Stimulated activated CD4-positive, alpha-beta T cell treated with anti-CD3 and anti-CD28 coated beads, Interleukin-1b, Interleukin-23, amount 100 ng/mL, for 1 hour (primary cell): ENCODE results near the gene BEST4.
A peak's percentile ranks its signal among the peaks of the same experiment; 100 is the strongest.
"Not testable (repeated sequence)": the region's sequence is repeated elsewhere in the genome, so short reads cannot be mapped to it uniquely, and the experiment has no call there.

ENCODE experiments used
- DNase-seq, 2 donors: peaks; one replicate each; pipeline ENCODE4 v3.0.0-alpha.2; 2020; ENCODE audit warnings: low read depth in 2 of 2

Gene BEST4

DNA sequence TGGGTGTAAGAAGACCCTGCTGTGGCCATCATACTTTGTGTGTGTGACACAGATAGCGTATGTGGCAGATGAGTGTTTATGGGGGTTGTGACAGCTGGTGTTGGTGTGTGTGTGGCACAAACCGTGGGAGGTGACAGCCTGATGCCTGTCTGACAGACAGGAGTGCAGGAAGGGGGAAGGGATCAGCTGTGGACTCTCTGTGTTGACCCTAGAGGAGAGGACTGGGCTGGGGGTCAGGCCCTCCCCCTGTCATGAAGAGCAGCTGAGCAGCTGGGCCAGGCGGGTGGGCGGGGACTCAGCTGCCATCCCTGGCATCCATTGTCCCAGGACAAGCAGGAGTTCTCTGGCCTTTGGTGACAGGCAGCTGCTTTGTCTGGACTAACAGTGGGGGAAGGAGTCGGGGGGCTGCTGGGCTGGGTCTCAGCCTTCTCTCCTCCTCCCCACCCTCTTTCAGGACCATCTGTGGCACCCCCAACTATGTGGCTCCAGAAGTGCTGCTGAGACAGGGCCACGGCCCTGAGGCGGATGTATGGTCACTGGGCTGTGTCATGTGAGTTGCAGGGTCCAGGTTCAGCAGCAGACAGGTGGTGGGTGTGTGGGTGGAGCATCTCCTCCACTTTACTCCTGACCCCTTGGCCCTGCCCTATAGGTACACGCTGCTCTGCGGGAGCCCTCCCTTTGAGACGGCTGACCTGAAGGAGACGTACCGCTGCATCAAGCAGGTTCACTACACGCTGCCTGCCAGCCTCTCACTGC lies 14.5 kb upstream of the BEST4 start:
- DNase-seq: no peak

DNA sequence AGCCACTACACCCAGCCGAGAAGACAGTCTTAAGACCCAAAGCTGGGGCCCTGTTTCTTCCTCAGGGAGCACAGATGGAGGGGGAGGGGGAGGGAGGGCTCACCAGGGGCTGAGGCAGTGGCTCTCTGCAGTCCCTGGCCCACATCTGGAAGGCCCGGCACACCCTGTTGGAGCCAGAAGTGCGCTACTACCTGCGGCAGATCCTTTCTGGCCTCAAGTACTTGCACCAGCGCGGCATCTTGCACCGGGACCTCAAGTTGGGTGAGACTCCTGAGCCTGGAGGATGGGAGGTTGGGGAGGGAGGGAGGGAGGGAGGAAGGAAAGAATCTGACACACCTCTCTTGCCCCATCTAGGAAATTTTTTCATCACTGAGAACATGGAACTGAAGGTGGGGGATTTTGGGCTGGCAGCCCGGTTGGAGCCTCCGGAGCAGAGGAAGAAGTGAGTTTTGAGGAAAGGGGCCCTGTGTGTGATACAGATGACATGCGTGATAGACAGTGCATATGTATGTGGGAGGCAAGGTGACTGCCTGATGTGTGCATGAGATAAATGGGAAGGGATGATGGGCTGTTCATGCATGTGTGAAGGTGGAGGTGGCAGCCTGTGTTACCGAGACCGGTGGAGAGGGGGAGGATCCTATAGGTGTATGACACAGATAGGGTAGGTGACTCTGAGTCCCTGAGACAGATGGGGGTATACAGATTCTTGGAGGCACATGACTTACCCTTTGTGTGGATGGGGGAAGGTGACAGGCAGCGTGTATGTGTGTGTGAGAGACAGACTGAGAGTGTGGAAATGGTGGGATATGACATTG lies 13.7 kb upstream of the BEST4 start:
- DNase-seq: no peak

DNA sequence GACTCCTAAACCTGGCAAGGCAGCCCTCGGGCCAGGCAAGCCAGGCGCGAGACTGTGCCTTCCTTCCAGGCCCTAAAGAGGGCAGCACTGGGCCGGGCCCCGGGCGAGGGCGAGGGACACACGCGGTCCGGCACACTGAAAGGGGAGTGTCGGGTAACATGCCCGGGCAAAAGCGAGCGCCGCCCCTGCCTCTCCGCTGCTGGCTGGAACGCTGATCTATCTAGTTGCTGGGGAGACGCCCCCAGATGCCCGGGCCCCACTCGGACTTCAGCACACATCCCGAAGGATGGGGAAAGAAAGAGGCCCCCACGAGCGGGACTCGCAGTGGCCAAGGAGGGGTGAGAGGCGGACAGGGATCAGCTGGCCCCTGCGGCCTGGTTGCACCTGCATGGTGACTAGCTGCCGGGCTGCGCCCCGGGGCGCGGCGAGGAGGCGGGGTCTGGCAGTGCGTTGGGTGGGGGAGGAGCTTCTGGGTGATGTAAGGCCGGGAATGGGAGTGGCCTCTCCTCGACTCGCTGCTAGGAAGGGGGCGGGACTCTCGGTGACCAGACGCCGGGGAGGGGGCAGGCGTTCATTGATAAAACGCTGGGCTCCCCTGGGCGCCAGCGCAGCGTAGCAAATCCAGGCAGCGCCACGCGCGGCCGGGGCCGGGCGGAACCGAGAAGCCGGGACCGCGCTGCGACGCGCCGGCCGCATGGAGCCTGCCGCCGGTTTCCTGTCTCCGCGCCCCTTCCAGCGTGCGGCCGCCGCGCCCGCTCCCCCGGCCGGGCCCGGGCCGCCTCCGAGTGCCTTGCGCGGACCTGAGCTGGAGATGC lies 12.0 kb upstream of the BEST4 start, which contains the start of gene PLK3:
Gene PLK3, plus strand, starts transcription at position 608 of the 815 bp plus-strand sequence. Its CDS starts 87 bp downstream, at position 695.
- peak; percentile 95 to 98 for DNase-seq

DNA sequence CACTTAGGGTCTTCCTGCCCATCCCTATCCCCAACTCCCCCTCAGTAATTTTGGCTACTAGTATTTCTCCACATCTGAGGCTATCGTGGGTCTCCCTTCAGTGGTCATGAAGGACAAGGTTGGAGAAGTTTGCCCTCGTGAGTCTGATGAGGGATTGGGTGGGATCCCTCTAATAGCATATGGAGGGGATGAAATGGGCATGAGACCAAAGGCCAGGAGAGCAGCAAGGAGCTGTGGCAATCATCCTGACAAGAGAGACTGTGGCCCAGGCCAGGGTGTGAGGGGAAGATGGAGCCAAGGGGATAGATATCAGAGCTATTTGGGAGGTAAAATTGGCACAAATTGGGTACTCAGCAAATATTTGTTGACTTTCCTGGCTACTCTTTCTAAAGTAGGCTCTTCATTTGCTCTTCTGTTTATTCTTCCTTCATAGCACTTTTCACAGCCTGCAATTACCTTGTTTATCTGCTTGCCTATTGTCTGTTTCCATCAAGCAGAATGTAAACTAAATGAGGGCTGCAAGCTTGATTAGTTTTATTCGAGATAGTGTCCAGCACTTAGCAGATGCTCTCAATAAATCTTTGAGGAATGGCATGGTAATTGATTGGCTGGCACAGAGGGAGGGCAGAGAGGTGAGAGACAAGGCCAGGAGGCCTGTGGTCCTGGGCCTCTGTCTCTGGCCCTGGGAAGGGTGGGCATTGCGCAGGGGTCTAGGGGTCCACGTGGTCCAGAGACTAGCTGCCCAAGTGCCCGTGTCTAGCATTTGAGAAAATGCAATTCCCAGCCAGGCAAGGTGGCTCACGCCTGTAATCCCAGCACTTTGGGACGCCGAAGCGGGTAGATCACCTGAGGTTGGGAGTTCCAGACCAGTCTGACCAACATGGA lies 10.8 kb upstream of the BEST4 start:
- no peak for DNase-seq

DNA sequence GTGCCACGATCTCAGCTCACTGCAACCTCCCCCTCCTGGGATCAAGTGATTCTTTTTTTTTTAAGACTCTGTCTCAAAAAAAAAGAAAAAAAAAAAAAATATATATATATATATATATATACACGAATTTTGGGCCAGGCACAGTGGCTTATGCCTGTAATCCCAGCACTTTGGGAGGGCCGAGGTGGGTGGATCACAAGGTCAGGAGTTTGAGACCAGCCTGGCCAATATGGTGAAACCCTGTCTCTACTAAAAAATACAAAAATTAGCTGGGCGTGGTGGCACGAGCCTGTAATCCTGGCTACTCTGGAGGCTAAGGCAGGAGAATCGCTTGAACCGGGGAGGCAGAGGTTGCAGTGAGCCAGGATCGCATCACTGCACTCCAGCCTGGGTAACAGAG lies 9.9 kb upstream of the BEST4 start:
- DNase-seq: not testable (repeated sequence)

DNA sequence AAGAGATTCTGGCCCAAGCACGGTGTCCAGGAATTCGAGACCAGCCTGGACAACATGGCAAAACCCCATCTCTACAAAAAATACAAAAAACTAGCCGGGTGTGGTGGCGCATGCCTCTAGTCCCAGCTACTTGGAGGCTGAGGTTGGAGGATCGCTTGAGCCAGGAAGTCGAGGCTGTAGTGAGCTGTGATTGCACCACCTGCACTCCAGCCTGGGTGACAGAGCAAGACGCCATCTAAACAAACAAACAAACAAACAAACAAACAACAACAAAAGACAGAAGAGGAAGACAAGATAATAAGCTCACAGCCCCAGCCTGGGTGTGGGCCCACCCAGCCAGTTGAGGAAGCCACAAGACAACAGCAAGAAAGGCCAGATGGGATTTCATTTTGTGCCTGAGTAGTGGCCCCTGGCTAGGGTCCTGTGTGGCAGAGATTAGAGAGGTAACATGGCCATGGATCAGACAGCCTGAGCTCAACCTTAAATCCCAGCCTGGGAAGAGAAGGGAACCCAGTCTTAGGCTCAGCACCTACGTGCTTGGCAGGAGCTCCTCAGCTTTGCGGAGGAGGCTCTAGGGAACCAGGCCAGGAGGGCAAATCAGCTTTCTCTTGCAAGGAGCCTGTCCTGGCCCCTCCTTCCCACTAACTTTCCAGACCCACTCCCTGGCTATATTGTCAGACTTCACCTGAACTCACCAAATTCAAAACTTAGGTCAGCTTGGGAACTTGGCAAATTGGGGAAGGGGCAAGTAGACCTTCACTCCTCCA lies 4.9 kb upstream of the BEST4 start:
- no peak for DNase-seq

DNA sequence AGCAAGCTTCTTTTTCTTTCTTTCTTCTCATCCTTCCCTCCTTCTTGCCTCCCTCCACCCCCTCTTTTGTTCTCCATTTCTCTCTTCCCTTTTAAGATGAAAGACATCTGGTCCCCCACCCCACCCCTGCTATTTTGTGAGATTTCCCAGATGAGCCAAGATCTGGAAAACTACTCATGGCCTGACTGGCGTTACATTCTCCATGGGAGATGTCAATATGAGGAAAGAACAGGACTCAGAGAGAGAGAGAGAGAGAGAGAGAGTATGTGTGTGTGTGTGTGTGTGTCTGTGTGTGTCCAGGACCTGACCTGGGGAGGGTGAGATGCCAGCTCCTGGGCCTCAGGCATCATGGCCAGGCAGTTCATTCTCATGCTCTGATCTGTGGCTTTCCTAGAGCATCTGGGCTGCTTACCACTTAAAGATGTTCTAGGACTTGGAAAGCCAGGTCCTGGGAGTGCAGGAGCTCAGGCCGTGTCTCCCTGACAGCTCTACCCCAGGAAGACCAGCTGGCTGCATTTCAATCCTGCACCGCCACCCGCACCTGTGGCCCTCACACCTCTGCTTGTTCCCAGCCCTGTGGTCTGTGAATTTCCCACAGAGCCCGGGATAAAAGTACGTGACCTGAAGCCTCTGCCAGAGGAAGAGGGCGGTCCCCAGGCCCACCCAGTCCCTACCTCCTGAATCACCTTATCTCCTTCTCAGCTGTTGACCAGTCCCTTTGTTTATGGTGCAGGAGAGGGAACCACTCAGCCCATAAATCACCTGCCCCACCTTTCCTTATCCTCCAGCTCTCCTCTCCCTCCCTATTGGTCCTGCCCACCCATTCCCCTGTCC lies 3.2 kb upstream of the BEST4 start:
- no peak for DNase-seq

DNA sequence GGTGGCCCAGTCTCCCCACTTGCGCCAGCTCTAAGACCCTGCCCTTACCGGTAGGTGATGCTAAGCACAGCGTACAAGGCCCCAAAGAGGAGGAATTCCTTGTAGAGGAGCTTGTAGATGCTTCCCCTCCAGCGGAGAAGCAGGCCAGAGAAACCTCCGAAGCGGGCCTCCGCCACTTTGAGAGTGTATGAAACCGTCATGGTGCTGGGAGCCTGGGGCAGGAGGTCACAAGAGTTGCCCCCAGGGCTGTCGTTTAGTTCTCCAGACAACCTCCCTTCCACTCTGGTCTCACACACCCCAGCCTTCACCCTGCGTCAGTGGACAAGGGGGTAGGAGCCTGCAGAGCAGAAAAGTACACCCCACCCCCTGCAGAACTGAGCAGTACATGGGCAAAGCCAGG lies 464 bp downstream of the BEST4 start:
- no peak for DNase-seq

DNA sequence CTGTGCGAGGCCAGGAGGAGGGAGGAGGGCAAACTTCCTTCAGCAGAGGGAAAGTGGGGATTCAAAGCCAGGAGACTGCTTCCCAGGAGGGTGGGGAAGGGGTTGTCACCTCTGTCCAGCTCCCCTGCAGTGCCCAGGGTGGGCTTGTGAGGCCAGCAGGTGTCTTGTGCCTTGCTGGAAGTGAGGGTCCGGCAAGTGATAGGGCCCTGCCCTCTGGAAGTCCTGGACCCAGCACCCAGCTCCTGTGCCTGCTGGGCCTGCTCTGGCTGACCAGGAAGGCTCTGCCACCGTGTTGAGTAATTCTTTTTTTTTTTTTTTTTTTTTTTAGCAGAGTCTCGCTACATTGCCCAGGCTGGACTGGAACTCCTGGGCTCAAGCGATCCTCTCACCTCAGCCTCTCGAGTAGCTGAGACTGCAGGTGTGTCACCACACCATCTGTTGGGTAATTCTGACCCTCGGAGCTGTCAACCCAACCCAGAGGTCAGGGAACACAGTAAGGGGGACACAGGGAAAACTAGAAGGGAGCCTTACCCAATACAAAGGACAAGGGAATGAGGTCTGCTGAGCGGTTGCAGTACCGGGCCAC lies 1.0 kb downstream of the BEST4 start:
- DNase-seq: no peak

DNA sequence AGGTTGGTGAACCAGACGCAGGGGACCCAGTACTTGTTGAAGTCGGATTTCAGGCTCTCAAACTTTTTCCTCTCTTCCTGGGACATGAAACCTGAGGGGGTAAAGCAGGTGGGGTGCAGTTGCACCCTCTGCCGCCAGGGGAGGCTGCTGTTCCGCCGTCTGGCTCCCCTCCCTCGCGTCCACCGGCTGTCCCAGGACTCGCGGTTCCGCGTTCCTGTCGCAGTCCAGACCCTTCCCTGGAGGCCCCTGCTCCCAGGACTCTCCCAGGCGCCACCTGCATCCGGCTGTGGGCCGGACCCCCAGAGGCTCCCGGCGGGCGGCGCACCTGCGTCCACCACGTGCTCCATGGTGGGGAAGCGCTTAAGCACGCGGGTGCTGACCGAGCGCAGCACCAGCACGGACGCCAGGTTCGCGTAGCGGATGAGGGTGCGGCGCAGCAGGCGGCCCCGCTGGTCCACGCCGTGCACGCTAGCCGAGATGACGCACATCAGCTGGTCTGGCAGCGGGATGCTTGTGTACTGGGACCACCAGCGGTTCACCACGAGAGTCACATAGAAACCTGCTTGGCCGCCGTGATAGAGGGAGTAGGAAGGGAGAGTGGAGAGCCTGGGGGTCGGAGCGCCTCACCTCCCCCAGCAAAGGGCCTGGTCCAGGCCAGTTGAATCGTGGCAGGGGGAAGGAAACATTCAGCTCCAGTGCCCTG lies 1.7 kb downstream of the BEST4 start:
- peak in 1 of 2 donors; percentile 61 for DNase-seq

DNA sequence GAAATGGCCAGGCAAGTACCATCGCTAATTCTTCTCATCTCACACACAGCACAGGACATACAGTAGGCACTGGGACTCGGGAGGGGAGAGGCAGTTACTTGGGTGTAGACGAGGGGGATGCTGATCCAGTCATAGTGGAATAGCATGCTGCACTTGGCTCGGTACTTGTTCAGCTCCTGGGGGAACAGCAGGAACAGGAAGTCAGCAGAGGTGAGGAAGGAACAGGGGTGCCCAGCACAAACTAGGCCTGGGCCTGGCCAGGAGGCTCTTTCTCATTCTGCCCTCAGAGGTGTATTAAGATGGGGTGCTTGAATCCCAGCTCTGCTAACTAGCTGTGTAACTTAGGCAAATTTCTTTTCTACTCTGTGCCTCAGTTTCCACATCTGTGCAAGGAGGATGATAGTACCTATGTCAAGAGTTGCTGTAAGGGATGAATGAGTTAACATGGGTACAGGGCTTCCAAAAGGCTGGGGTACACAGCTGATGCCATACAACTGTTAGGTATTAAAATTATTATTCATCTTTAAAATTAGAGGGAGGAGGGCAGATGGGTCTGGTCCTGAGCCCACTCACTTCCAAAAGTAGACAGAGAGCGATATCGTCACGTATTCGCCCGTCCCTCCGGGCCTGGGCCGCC lies 2.4 kb downstream of the BEST4 start:
- no peak for DNase-seq

DNA sequence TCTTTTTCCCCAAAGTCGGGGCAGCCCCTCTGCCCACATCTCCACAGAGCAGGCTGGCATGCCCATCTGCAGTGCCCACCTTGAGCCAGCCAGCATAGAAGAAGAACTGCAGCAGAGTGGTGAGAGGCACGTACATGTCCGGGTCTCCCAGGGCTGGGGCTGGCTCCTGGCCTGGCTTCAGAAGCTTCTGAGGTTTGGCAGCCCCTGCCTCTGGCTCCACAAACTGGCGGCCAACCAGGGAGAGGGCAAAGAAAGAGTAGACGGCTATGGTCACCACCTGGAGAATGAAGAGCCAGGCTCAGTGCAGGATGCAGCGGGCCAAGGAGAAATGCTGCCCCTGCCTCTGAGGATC lies 3.0 kb downstream of the BEST4 start:
- DNase-seq: no peak

DNA sequence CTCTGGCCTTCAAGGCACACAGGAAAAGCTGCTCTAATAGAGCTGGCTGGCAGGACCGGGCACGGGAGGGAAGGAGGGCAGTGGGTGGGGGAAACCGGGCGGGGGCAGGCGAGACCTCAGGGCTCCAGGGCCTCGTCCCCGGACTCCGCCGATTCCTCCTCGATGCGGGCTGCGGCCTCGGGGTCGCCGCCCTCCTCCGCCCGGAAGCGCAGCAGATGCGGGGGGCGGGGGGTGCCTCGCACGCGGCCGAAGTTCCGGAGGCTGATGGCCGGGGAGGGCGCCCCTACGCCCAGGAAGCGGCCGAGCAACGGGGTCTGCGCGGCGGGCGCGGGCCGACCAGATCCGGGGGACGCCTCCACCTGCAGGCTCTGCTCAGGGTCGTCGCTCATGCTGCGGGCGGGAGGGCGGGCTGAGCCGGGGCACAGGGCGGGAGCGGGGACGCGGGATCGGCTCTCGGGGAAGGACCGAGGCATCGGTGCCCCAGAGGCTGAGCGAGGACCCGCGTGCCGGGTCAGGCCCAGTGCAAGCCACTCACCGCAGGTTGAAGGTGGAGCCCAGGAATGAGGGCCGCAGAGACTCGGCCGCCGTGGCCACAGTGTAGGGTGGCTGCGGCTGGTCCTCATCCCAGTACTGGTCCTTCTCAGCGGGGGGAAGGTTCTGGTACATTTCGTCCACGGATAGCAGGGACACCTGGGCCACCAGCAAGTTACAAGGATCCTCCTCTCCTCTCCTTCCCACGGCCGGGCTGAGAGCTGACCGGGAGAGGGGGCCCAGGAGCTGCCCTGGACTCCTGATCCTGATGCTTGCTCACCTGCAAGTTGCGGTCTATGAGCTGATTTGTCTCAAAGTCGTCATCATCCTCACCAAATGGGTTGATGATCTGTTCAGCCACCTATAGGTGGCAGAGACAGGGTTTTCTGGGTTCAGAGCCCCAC lies 3.6 kb downstream of the BEST4 start:
- DNase-seq: no peak

DNA sequence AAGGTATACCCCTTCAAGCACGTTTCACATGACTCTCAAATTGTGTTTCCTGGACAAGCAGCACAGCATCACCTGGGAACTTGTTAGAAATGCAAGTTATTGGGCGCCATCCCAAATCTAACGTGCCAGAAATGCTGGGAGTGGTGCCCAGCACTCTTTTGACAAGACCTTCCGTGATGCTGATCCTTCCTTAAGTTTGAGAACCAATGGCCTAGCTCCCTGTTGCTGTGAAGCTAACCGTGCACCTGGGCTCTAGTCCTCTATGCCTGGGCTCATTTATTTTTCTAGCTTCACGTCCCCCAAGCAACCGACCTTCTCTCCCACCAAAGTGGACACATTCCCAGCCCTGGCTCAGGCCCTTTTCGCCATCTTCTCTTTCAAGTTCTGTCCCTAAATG lies 4.3 kb downstream of the BEST4 start:
- no peak for DNase-seq

DNA sequence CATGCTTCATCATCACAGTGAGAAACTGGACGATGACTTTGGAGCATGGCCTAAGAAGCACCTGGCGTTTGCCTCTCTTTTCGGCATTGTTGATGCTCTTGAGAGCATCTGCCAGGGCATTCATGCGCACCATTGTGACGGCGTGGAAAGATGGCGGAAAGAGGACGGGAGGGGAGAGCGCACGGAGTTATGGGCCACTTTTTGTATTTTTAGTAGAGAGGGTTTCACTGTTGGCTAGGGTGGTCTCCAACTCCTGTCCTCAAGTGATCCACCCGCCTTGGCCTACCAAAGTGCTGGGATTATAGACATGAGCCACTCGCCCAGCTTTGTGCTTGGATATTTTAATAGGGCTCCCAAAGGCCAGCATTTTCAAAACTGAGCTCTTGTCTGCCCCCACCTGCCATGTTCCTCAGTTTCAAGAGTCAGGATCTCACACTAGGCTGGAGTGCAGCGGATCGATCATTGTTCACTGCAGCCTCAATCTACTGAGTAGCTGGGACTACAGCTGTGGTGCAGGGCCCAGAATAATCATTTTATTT lies 7.3 kb downstream of the BEST4 start:
- DNase-seq: no peak

DNA sequence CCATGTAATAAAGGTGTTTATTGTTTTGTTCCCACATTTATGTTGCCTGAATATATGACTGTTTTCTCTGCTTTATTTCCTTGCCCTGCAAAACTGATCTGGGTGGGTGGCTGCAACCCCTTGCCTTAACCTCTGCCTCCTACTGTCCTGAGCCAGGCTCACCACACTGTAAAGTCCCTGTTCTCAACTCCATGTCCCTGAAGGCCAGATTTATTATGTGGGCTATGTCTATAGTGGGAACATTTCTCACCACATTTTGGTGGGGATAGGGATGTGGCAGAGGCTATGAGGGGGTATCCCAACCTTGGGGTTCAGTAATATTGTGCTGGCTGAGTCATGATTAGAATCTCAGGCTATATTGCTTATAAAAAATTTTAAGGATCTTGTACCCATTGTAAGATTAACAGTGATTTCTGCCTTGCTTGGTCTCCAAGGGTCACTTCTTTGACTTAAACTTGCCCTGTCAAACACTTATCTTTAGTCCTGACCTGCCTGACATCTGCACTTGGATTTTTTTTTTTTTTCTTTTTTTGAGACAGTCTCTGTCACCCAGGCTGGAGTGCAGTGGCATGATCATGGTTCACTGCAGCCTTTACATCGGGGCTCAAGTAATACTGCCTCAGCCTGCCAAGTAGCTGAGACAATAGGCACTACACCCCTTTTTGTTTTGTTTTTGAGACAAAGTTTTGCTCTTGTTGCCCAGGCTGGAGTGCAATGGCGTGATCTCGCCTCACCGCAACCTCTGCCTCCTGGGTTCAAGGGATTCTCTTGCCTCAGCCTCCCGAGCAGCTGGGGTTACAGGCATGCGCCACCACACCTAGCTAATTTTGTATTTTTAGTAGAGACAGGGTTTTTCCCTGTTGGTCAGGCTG lies 9.0 kb downstream of the BEST4 start:
- no peak for DNase-seq
